Astrocyte of the cerebellum (primary cell): ENCODE data around the gene C15orf39.
"Not testable (repeated sequence)": the region's sequence is repeated elsewhere in the genome, so short reads cannot be mapped to it uniquely, and the experiment has no call there.

Experiments used
- DNase-seq: peaks from one replicate; pipeline ENCODE4 v3.0.0-alpha.2; 2011; ENCODE audit warnings: low read depth
- H3K4me3 ChIP-seq: 2 replicates; pipeline ENCODE4 v1.5.1; 2011; ENCODE audit warnings: mild to moderate bottlenecking, low read depth, low read length, moderate library complexity
- CTCF ChIP-seq: IDR thresholded peaks from 2 replicates; pipeline ENCODE4 v1.5.1; 2012; ENCODE audit warnings: low read length, low read depth, moderate library complexity, mild to moderate bottlenecking; ENCODE audit errors: missing control alignments
- in situ Hi-C: cut with HindIII; loops from 2 replicates; pipeline ENCODE4 v1.10.0; 2017; ENCODE audit warnings: low sequenced_read_pairs

C15orf39 gene

GRCh38 chr15:75164625-75165350, 36.9 kb upstream of the C15orf39 start:
- DNase-seq = no peak
- in situ Hi-C loops = no loop called here

GRCh38 chr15:75166489-75167063, 35.1 kb upstream of the C15orf39 start:
- in situ Hi-C loops, H3K4me3 ChIP-seq, DNase-seq: not testable (repeated sequence)

More at GRCh38 chr15:75164625-75165350, 36.9 kb upstream of the C15orf39 start:
- no peak overlapping the region for H3K4me3 ChIP-seq
- no peak for TF ChIP-seq CTCF

- no peak for DNase-seq
- in situ Hi-C loops = no loop called here
- no peak for TF ChIP-seq CTCF
- no peak overlapping the region for H3K4me3 ChIP-seq
Measured at GRCh38 chr15:75167588-75168350, 33.9 kb upstream of the C15orf39 start.

- TF ChIP-seq CTCF = no peak
- H3K4me3 ChIP-seq = no peak overlapping the region
- no peak for DNase-seq
- in situ Hi-C loops = no loop called here
Measured at GRCh38 chr15:75168374-75168773, 33.3 kb upstream of the C15orf39 start.

- H3K4me3 ChIP-seq = no peak overlapping the region
- no peak for DNase-seq
- in situ Hi-C loops = no loop called here
- no peak for TF ChIP-seq CTCF
Measured at GRCh38 chr15:75170203-75170602, 31.5 kb upstream of the C15orf39 start.

GRCh38 chr15:75170711-75171341, 30.9 kb upstream of the C15orf39 start:
- DNase-seq = no peak
- TF ChIP-seq CTCF = no peak
- in situ Hi-C loops = no loop called here
- H3K4me3 ChIP-seq = no peak overlapping the region
